Activated CD8-positive, alpha-beta memory T cell treated with anti-CD3 and anti-CD28 coated beads for 48 hours (primary cell): ENCODE measurements around the gene RNF40.
A peak's percentile ranks its signal among the peaks of the same experiment; 100 is the strongest.
"Not testable (repeated sequence)": the region's sequence is repeated elsewhere in the genome, so short reads cannot be mapped to it uniquely, and the experiment has no call there.

Experiments
- DNase-seq, 3 experiments: peaks; one replicate each; pipeline ENCODE4 v3.0.0-alpha.2; 2020; ENCODE audit warnings: low read depth in 2 of 3, low spot score in 2 of 3

RNF40 gene

GRCh38 chr16:30780549-30780948 lies 18.4 kb downstream of the RNF40 start:
- no peak for DNase-seq

- DNase-seq, result no peak
These were observed 20.6 kb downstream of the RNF40 start for GRCh38 chr16:30782486-30783279.

- no peak for DNase-seq
These were observed 21.4 kb downstream of the RNF40 start for GRCh38 chr16:30783280-30784109.

GRCh38 chr16:30784215-30784614 lies 22.1 kb downstream of the RNF40 start:
- DNase-seq, result no peak

- DNase-seq, result no peak
These were observed 23.3 kb downstream of the RNF40 start for GRCh38 chr16:30785126-30786106.

GRCh38 chr16:30786115-30786935 lies 24.2 kb downstream of the RNF40 start:
- DNase-seq, result no peak

GRCh38 chr16:30786936-30787612 lies 25.0 kb downstream of the RNF40 start, which contains the start of gene ZNF629:
Gene ZNF629, minus strand, starts transcription at chr16:30787205. Its CDS starts 2,723 bp downstream, at chr16:30784482.
- DNase-seq, result peak in 1 of 3 experiments; percentile 29

- no peak for DNase-seq
These were observed 25.7 kb downstream of the RNF40 start for GRCh38 chr16:30787613-30788378.

- DNase-seq, result no peak
These were observed 31.5 kb downstream of the RNF40 start for GRCh38 chr16:30793508-30794069.

GRCh38 chr16:30794634-30795033 lies 32.5 kb downstream of the RNF40 start:
- no peak for DNase-seq

- DNase-seq, result no peak
These were observed 35.7 kb downstream of the RNF40 start for GRCh38 chr16:30797670-30798309.

- no peak for DNase-seq
These were observed 40.8 kb downstream of the RNF40 start for GRCh38 chr16:30802936-30803335.

GRCh38 chr16:30805056-30805369 lies 42.9 kb downstream of the RNF40 start:
- no peak for DNase-seq

GRCh38 chr16:30805370-30806169 lies 43.4 kb downstream of the RNF40 start:
- peak in 2 of 3 experiments; percentile 19 to 48 for DNase-seq

- DNase-seq, result no peak
These were observed 46.0 kb downstream of the RNF40 start for GRCh38 chr16:30808146-30808545.

- not testable (repeated sequence) for DNase-seq
These were observed 46.8 kb downstream of the RNF40 start for GRCh38 chr16:30808890-30809426.

- not testable (repeated sequence) for DNase-seq
These were observed 47.6 kb downstream of the RNF40 start for GRCh38 chr16:30809675-30810074.
